SHP77 treated with DMSO at 0.1 percent for 48 hours (cell line): ENCODE results near the gene TASOR.
A peak's percentile ranks its signal among the peaks of the same experiment; 100 is the strongest.

Source experiments
- DNase-seq: peaks from one replicate; lab custom pipeline; 2025; lab: John Stamatoyannopoulos, UW

The TASOR gene

GRCh38 chr3:56688191-56688590 lies 5.1 kb upstream of the TASOR start:
- DNase-seq, result no peak

GRCh38 chr3:56684029-56684428 lies 964 bp upstream of the TASOR start:
- no peak for DNase-seq

- peak; percentile 51 for DNase-seq
Measured at GRCh38 chr3:56682462-56683121, 473 bp downstream of the TASOR start.

GRCh38 chr3:56681984-56682461 lies 1.0 kb downstream of the TASOR start:
- DNase-seq, result peak; percentile 51

- no peak for DNase-seq
Measured at GRCh38 chr3:56680054-56680580, 2.9 kb downstream of the TASOR start.

GRCh38 chr3:56677286-56677685 lies 5.8 kb downstream of the TASOR start:
- no peak for DNase-seq

- no peak for DNase-seq
Measured at GRCh38 chr3:56673781-56674457, 9.1 kb downstream of the TASOR start.

- no peak for DNase-seq
Measured at GRCh38 chr3:56667973-56668579, 15.0 kb downstream of the TASOR start.

- DNase-seq, result no peak
Measured at GRCh38 chr3:56664823-56665222, 18.2 kb downstream of the TASOR start.

- no peak for DNase-seq
Measured at GRCh38 chr3:56655709-56656108, 27.4 kb downstream of the TASOR start.

GRCh38 chr3:56654460-56654859 lies 28.6 kb downstream of the TASOR start:
- no peak for DNase-seq

- no peak for DNase-seq
Measured at GRCh38 chr3:56645407-56645806, 37.7 kb downstream of the TASOR start.

GRCh38 chr3:56633602-56634535 lies 49.2 kb downstream of the TASOR start:
- no peak for DNase-seq
